HepG2 (cell line): Measurements from ENCODE around the gene ZNF503. TPM values are rescaled to one million over a fixed set of nuclear protein-coding genes. Genes with fewer than 3 reads are reported as not detected.

Experiments used
- JUNB ChIP-seq: sonication (generic); formaldehyde crosslinking; IDR thresholded peaks from 2 replicates; pipeline ENCODE4 v1.8.0; 2022; ENCODE audit warnings: missing genetic modification reagents, mild to moderate bottlenecking, borderline replicate concordance
- SATB2 ChIP-seq: sonication (generic); formaldehyde crosslinking; IDR thresholded peaks from 2 replicates; pipeline ENCODE4 v1.5.0; 2020; ENCODE audit warnings: missing genetic modification reagents
- ZBTB3 ChIP-seq: sonication (generic); formaldehyde crosslinking; IDR thresholded peaks from 2 replicates; pipeline ENCODE4 v1.4.0; 2020; ENCODE audit warnings: low read depth, mild to moderate bottlenecking, moderate library complexity, missing genetic modification reagents, borderline replicate concordance
- ZIK1 ChIP-seq: sonication (generic); formaldehyde crosslinking; IDR thresholded peaks from 2 replicates; pipeline ENCODE4 v1.5.0; 2020; ENCODE audit warnings: mild to moderate bottlenecking, low read depth, missing genetic modification reagents, borderline replicate concordance
- ZNF484 ChIP-seq: sonication (generic); formaldehyde crosslinking; IDR thresholded peaks from 2 replicates; pipeline ENCODE4 v1.5.1; 2020; ENCODE audit warnings: mild to moderate bottlenecking, low read depth, missing genetic modification reagents, borderline replicate concordance
- ZNF883 ChIP-seq: sonication (generic); formaldehyde crosslinking; IDR thresholded peaks from 2 replicates; pipeline ENCODE4 v1.5.1; 2020; ENCODE audit warnings: mild to moderate bottlenecking, missing genetic modification reagents; ENCODE audit errors: not compliant biosample characterization
- polyA plus RNA-seq, 8 experiments: library from polyadenylated mRNA; depleted of rRNA in 3 of 8; stranded (reverse) in 7 of 8; unstranded in 1 of 8; fragments of >200 nt; fragmentation: Illumina TruSeq in 4 of 8; extraction: Trizol in 4 of 8; gene quantifications; 2 replicates each; pipeline versions ENCODE4 v1.2.1 to v1.2.3, GENCODE V29; 2011 to 2016; ENCODE audit warnings: low read depth in 4 of 8, missing spikeins in 1 of 8, mixed read lengths in 1 of 8; ENCODE audit not compliant: insufficient read depth in 1 of 8
- total RNA-seq, 5 experiments: library from RNA; depleted of rRNA; stranded (reverse); fragments of >200 nt; fragmentation: Illumina TruSeq; extraction: Trizol; gene quantifications; 2 replicates each; pipeline ENCODE4 v1.2.3, GENCODE V29; 2016; ENCODE audit warnings: low read depth in 1 of 5
- TF ChIP-seq, protein P1 (sequence below): sonication (generic); formaldehyde crosslinking; IDR thresholded peaks from 2 replicates; pipeline ENCODE4 v1.5.1; 2020; ENCODE audit warnings: missing genetic modification reagents, mild to moderate bottlenecking, borderline replicate concordance
- TF ChIP-seq, protein P2 (sequence below): IDR thresholded peaks from 2 replicates; pipeline ENCODE4 v1.6.1; 2016; ENCODE audit warnings: low read depth, control low read depth
- TF ChIP-seq, protein P3 (sequence below): IDR thresholded peaks from 2 replicates; pipeline ENCODE4 v1.6.1; 2016; ENCODE audit warnings: mild to moderate bottlenecking
- TF ChIP-seq, protein P4 (sequence below): sonication (generic); formaldehyde crosslinking; IDR thresholded peaks from 2 replicates; pipeline ENCODE4 v1.4.0; 2020; ENCODE audit warnings: missing genetic modification reagents, borderline replicate concordance
- TF ChIP-seq, protein P5 (sequence below): sonication (generic); formaldehyde crosslinking; IDR thresholded peaks from 2 replicates; pipeline ENCODE4 v1.4.0; 2020; ENCODE audit warnings: mild to moderate bottlenecking, missing genetic modification reagents
- TF ChIP-seq, protein P6 (sequence below): sonication (generic); formaldehyde crosslinking; IDR thresholded peaks from 2 replicates; pipeline ENCODE4 v1.4.0; 2020; ENCODE audit warnings: mild to moderate bottlenecking, missing genetic modification reagents
- TF ChIP-seq, protein P7 (sequence below), 2 experiments: fragments of 450-650 bp in 1 of 2; sonication (generic) in 1 of 2; formaldehyde crosslinking; IDR thresholded peaks; 2 replicates each; pipeline versions ENCODE4 v1.5.0 to v1.8.0; 2020 to 2022; ENCODE audit warnings: mild to moderate bottlenecking in 1 of 2, missing genetic modification reagents in 1 of 2
- TF ChIP-seq, protein P8 (sequence below): sonication (generic); formaldehyde crosslinking; IDR thresholded peaks from 2 replicates; pipeline ENCODE4 v1.5.1; 2020; ENCODE audit warnings: mild to moderate bottlenecking, missing genetic modification reagents, moderate library complexity

Gene ZNF503
- total and polyA plus RNA-seq, 2 of the 13 experiments (the other 11 are each of a cell fraction or from before 2014, with no cell fraction given) = 2.7 to 8.3 TPM

DNA sequence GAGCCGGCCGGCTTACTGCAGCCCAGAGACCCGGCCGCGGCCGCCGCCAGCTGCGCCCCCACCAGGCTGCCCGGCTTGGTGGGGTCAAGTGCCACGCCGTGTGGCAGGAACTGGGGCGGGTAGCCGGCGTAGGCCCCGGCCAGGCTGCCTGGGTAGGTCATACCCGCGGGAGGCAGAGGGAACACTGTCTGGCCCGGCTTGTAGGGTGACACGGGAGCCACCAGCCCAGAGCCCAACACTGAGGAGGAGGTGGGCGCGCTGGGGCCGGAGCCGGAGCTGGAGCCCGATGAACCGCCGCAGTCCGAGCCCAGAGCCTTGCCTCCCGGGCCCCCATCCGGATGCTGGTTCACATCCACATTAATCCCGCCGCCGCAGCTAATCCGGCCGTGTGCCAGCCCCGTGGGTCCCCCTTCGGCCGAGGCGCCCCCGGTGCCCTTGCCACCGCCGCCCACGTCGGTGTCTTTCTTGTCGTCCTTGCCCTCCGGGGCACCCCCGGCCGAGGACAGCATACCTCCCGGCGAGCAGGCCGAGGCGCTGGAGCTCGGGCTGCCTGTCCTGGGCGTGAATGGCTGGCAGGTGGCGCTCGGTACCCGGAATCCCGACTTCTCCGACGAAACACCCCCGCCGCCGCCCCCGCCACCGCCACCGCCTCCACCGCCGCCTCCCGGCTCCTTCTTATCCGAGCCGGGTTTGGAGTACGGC lies 2.0 kb downstream of the ZNF503 start (continued):
- TF ChIP-seq, protein P1, sequence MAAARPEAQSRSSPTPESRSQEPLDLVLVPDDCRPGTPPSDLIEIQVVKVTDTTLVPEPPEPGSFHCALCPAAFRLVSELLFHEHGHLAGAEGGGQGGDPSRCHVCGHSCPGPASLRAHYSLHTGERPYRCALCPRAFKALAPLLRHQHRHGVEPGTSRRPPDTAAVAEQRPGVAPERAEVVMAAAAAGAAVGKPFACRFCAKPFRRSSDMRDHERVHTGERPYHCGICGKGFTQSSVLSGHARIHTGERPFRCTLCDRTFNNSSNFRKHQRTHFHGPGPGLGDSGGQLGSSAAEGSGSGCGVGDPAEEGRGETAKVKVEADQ (CRISPR knock-in tag) = no peak
- TF ChIP-seq, protein P2, sequence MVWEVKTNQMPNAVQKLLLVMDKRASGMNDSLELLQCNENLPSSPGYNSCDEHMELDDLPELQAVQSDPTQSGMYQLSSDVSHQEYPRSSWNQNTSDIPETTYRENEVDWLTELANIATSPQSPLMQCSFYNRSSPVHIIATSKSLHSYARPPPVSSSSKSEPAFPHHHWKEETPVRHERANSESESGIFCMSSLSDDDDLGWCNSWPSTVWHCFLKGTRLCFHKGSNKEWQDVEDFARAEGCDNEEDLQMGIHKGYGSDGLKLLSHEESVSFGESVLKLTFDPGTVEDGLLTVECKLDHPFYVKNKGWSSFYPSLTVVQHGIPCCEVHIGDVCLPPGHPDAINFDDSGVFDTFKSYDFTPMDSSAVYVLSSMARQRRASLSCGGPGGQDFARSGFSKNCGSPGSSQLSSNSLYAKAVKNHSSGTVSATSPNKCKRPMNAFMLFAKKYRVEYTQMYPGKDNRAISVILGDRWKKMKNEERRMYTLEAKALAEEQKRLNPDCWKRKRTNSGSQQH (CRISPR knock-in tag) = no peak
- TF ChIP-seq, protein P3, sequence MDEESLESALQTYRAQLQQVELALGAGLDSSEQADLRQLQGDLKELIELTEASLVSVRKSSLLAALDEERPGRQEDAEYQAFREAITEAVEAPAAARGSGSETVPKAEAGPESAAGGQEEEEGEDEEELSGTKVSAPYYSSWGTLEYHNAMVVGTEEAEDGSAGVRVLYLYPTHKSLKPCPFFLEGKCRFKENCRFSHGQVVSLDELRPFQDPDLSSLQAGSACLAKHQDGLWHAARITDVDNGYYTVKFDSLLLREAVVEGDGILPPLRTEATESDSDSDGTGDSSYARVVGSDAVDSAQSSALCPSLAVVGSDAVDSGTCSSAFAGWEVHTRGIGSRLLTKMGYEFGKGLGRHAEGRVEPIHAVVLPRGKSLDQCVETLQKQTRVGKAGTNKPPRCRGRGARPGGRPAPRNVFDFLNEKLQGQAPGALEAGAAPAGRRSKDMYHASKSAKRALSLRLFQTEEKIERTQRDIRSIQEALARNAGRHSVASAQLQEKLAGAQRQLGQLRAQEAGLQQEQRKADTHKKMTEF (CRISPR knock-in tag) = no peak
- TF ChIP-seq ZNF883 (CRISPR knock-in tag) (no peak), ZBTB3 (CRISPR knock-in tag) (no peak), ZIK1 (CRISPR knock-in tag) (no peak), SATB2 (CRISPR knock-in tag) (no peak), JUNB (CRISPR knock-in tag) (0 out of 2 replicates have a peak, but pooled peaks have one; percentile 21), ZNF484 (CRISPR knock-in tag) (no peak)
- TF ChIP-seq, protein P4, sequence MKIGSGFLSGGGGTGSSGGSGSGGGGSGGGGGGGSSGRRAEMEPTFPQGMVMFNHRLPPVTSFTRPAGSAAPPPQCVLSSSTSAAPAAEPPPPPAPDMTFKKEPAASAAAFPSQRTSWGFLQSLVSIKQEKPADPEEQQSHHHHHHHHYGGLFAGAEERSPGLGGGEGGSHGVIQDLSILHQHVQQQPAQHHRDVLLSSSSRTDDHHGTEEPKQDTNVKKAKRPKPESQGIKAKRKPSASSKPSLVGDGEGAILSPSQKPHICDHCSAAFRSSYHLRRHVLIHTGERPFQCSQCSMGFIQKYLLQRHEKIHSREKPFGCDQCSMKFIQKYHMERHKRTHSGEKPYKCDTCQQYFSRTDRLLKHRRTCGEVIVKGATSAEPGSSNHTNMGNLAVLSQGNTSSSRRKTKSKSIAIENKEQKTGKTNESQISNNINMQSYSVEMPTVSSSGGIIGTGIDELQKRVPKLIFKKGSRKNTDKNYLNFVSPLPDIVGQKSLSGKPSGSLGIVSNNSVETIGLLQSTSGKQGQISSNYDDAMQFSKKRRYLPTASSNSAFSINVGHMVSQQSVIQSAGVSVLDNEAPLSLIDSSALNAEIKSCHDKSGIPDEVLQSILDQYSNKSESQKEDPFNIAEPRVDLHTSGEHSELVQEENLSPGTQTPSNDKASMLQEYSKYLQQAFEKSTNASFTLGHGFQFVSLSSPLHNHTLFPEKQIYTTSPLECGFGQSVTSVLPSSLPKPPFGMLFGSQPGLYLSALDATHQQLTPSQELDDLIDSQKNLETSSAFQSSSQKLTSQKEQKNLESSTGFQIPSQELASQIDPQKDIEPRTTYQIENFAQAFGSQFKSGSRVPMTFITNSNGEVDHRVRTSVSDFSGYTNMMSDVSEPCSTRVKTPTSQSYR = no peak
- TF ChIP-seq, protein P5, sequence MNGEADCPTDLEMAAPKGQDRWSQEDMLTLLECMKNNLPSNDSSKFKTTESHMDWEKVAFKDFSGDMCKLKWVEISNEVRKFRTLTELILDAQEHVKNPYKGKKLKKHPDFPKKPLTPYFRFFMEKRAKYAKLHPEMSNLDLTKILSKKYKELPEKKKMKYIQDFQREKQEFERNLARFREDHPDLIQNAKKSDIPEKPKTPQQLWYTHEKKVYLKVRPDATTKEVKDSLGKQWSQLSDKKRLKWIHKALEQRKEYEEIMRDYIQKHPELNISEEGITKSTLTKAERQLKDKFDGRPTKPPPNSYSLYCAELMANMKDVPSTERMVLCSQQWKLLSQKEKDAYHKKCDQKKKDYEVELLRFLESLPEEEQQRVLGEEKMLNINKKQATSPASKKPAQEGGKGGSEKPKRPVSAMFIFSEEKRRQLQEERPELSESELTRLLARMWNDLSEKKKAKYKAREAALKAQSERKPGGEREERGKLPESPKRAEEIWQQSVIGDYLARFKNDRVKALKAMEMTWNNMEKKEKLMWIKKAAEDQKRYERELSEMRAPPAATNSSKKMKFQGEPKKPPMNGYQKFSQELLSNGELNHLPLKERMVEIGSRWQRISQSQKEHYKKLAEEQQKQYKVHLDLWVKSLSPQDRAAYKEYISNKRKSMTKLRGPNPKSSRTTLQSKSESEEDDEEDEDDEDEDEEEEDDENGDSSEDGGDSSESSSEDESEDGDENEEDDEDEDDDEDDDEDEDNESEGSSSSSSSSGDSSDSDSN = peak; percentile 49; the same call in 1 of the 2 replicates
- TF ChIP-seq, protein P6, sequence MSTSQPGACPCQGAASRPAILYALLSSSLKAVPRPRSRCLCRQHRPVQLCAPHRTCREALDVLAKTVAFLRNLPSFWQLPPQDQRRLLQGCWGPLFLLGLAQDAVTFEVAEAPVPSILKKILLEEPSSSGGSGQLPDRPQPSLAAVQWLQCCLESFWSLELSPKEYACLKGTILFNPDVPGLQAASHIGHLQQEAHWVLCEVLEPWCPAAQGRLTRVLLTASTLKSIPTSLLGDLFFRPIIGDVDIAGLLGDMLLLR (CRISPR knock-in tag) = no peak
- TF ChIP-seq, protein P7, sequence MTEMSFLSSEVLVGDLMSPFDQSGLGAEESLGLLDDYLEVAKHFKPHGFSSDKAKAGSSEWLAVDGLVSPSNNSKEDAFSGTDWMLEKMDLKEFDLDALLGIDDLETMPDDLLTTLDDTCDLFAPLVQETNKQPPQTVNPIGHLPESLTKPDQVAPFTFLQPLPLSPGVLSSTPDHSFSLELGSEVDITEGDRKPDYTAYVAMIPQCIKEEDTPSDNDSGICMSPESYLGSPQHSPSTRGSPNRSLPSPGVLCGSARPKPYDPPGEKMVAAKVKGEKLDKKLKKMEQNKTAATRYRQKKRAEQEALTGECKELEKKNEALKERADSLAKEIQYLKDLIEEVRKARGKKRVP (CRISPR knock-in tag; IDR thresholded peaks at IDR 0.05) = 0 out of 4 replicates have a peak, but pooled peaks of 1 of the 2 experiments have one; percentile 21
- TF ChIP-seq, protein P8, sequence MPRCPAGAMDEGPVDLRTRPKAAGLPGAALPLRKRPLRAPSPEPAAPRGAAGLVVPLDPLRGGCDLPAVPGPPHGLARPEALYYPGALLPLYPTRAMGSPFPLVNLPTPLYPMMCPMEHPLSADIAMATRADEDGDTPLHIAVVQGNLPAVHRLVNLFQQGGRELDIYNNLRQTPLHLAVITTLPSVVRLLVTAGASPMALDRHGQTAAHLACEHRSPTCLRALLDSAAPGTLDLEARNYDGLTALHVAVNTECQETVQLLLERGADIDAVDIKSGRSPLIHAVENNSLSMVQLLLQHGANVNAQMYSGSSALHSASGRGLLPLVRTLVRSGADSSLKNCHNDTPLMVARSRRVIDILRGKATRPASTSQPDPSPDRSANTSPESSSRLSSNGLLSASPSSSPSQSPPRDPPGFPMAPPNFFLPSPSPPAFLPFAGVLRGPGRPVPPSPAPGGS = peak; percentile 60; the same call in 1 of the 2 replicates
